HFFc6 (cell line): ENCODE measurements around the gene CASP3. TPM values are rescaled to one million over a fixed set of nuclear protein-coding genes. Genes with fewer than 3 reads are reported as not detected.
A peak's percentile ranks its signal among the peaks of the same experiment; 100 is the strongest.
"Not testable (repeated sequence)": the region's sequence is repeated elsewhere in the genome, so short reads cannot be mapped to it uniquely, and the experiment has no call there.

Experiments
- DNase-seq: peaks from one replicate; pipeline ENCODE4 v3.0.0-alpha.2; 2018
- H3K27ac Mint-ChIP-seq: 2 replicates; pipeline ENCODE4 v1.8.0; 2020; ENCODE audit warnings: mild to moderate bottlenecking, mixed read lengths
- H3K27me3 Mint-ChIP-seq: 2 replicates; pipeline ENCODE4 v1.8.0; 2021; ENCODE audit warnings: mild to moderate bottlenecking, moderate library complexity, mixed read lengths; ENCODE audit not compliant: insufficient read depth
- H3K36me3 Mint-ChIP-seq: 2 replicates; pipeline ENCODE4 v1.8.0; 2021; ENCODE audit warnings: low read depth, mixed read lengths
- H3K4me1 Mint-ChIP-seq: 2 replicates; pipeline ENCODE4 v1.8.0; 2020; ENCODE audit warnings: low read depth, mixed read lengths
- H3K4me3 Mint-ChIP-seq: 2 replicates; pipeline ENCODE4 v1.8.0; 2020; ENCODE audit warnings: mild to moderate bottlenecking, moderate library complexity, mixed read lengths
- H3K9me3 Mint-ChIP-seq: 2 replicates; pipeline ENCODE4 v1.8.0; 2020; ENCODE audit warnings: mild to moderate bottlenecking, mixed read lengths
- CTCF ChIP-seq: fragments of 200-600 bp; sonication (generic); IDR thresholded peaks from 2 replicates; pipeline ENCODE4 v1.5.0; 2021; ENCODE audit warnings: antibody characterized with exemption, mild to moderate bottlenecking
- total RNA-seq, 6 experiments: library from RNA; stranded (reverse); fragmentation: NEBNext Ultra II Directional; extraction: Animal tissue kit (Norgen Biotek cat#: 25700); gene quantifications; 2 replicates in 1 of 6; 3 replicates in 5 of 6; pipeline ENCODE4 v1.2.3, GENCODE V29; 2021

The CASP3 gene
- total RNA-seq, 6 experiments from 2014 or later: 25.8 to 31.6 (median 26.5) TPM

GRCh38 chr4:184632842-184633241, 16.4 kb downstream of the CASP3 start:
- no peak for DNase-seq
- Mint-ChIP-seq H3K27ac (no peak overlapping the region), H3K4me1 (no peaks in the 10 kb centered on the region), H3K4me3 (no peak overlapping the region), H3K36me3 (peaks cover 52% of the 10 kb centered on the region), H3K9me3 (no peaks in the 10 kb centered on the region), H3K27me3 (no peaks in the 10 kb centered on the region)
- TF ChIP-seq CTCF: no peak

- Mint-ChIP-seq H3K4me1 (no peaks in the 10 kb centered on the region), H3K9me3 (no peaks in the 10 kb centered on the region), H3K27me3 (no peaks in the 10 kb centered on the region), H3K36me3 (peaks cover 49% of the 10 kb centered on the region), H3K27ac (0 out of 2 replicates have a peak overlapping the region, but pooled peaks have one; percentile 29), H3K4me3 (no peak overlapping the region)
- TF ChIP-seq CTCF: no peak
- DNase-seq: no peak
Observed at GRCh38 chr4:184628103-184628502, 21.1 kb downstream of the CASP3 start.

- not testable (repeated sequence) for H3K9me3 Mint-ChIP-seq, H3K4me3 Mint-ChIP-seq, DNase-seq, H3K4me1 Mint-ChIP-seq, H3K27ac Mint-ChIP-seq, H3K27me3 Mint-ChIP-seq
- peaks cover 41% of the 10 kb centered on the region for H3K36me3 Mint-ChIP-seq
Observed at GRCh38 chr4:184625783-184626596, 23.3 kb downstream of the CASP3 start.

GRCh38 chr4:184624972-184625554, 24.2 kb downstream of the CASP3 start:
- Mint-ChIP-seq H3K36me3 (peaks cover 37% of the 10 kb centered on the region), H3K4me1 (no peaks in the 10 kb centered on the region), H3K9me3 (no peaks in the 10 kb centered on the region), H3K27ac (no peak overlapping the region), H3K4me3 (no peak overlapping the region), H3K27me3 (no peaks in the 10 kb centered on the region)
- no peak for DNase-seq
- no peak for TF ChIP-seq CTCF

- not testable (repeated sequence) for H3K4me1 Mint-ChIP-seq, H3K4me3 Mint-ChIP-seq, DNase-seq, H3K27ac Mint-ChIP-seq, H3K27me3 Mint-ChIP-seq, H3K9me3 Mint-ChIP-seq
- peaks cover 35% of the 10 kb centered on the region for H3K36me3 Mint-ChIP-seq
Observed at GRCh38 chr4:184624504-184624903, 24.7 kb downstream of the CASP3 start.

- no peaks in the 10 kb centered on the region for H3K9me3 Mint-ChIP-seq
- peaks cover 16% of the 10 kb centered on the region for H3K4me1 Mint-ChIP-seq
- TF ChIP-seq CTCF: no peak
- no peak overlapping the region for H3K27ac Mint-ChIP-seq
- H3K4me3 Mint-ChIP-seq: no peak overlapping the region
- H3K27me3 Mint-ChIP-seq: no peaks in the 10 kb centered on the region; the same call in 1 of the 2 replicates
- H3K36me3 Mint-ChIP-seq: peaks cover 10% of the 10 kb centered on the region
- no peak for DNase-seq
Observed at GRCh38 chr4:184621518-184621917, 27.7 kb downstream of the CASP3 start.
